ENCODE results near the gene GPC6.

GPC6 gene

GRCh38 chr13:93899981-93900380 lies 673.4 kb downstream of the GPC6 start:
- H3K36me3 ChIP-seq (ENCODE audit: low read depth): no peaks in the 10 kb centered on the region
- ATAC-seq (ENCODE audit: low read depth): no peak
- no peaks in the 10 kb centered on the region for H3K9me3 ChIP-seq (ENCODE audit: severe bottlenecking)
- no peak for DNase-seq (ENCODE audit: low spot score)
- no peak overlapping the region for H3K4me3 ChIP-seq (ENCODE audit: severe bottlenecking)
- no peak overlapping the region for H3K27ac ChIP-seq (ENCODE audit: poor library complexity, severe bottlenecking)
- no peaks in the 10 kb centered on the region for H3K4me1 ChIP-seq (ENCODE audit: insufficient read depth, poor library complexity, severe bottlenecking)
- TF ChIP-seq CTCF (IDR thresholded peaks at IDR 0.05; ENCODE audit: poor library complexity, severe bottlenecking): no peak
- no peaks in the 10 kb centered on the region for H3K27me3 ChIP-seq (ENCODE audit: insufficient read depth, poor library complexity, severe bottlenecking)

- Histone ChIP-seq H3K36me3 (ENCODE audit: low read depth) (no peaks in the 10 kb centered on the region), H3K27me3 (ENCODE audit: insufficient read depth, poor library complexity, severe bottlenecking) (no peaks in the 10 kb centered on the region), H3K4me3 (ENCODE audit: severe bottlenecking) (no peak overlapping the region), H3K4me1 (ENCODE audit: insufficient read depth, poor library complexity, severe bottlenecking) (no peaks in the 10 kb centered on the region), H3K9me3 (ENCODE audit: severe bottlenecking) (no peaks in the 10 kb centered on the region), H3K27ac (ENCODE audit: poor library complexity, severe bottlenecking) (no peak overlapping the region)
- TF ChIP-seq CTCF (IDR thresholded peaks at IDR 0.05; ENCODE audit: poor library complexity, severe bottlenecking): no peak
- DNase-seq (ENCODE audit: low spot score) (no peak), ATAC-seq (ENCODE audit: low read depth) (no peak)
Measured at GRCh38 chr13:93900731-93901130, 674.1 kb downstream of the GPC6 start.

- Histone ChIP-seq H3K4me1 (ENCODE audit: insufficient read depth, poor library complexity, severe bottlenecking) (no peaks in the 10 kb centered on the region), H3K27me3 (ENCODE audit: insufficient read depth, poor library complexity, severe bottlenecking) (no peaks in the 10 kb centered on the region), H3K27ac (ENCODE audit: poor library complexity, severe bottlenecking) (no peak overlapping the region), H3K4me3 (ENCODE audit: severe bottlenecking) (no peak overlapping the region), H3K9me3 (ENCODE audit: severe bottlenecking) (no peaks in the 10 kb centered on the region), H3K36me3 (ENCODE audit: low read depth) (no peaks in the 10 kb centered on the region)
- no peak for DNase-seq (ENCODE audit: low spot score)
- ATAC-seq (ENCODE audit: low read depth): no peak
- TF ChIP-seq CTCF (IDR thresholded peaks at IDR 0.05; ENCODE audit: poor library complexity, severe bottlenecking): no peak
Measured at GRCh38 chr13:93903909-93904308, 677.3 kb downstream of the GPC6 start.

- no peaks in the 10 kb centered on the region for H3K9me3 ChIP-seq (ENCODE audit: severe bottlenecking)
- no peaks in the 10 kb centered on the region for H3K27me3 ChIP-seq (ENCODE audit: insufficient read depth, poor library complexity, severe bottlenecking)
- H3K4me1 ChIP-seq (ENCODE audit: insufficient read depth, poor library complexity, severe bottlenecking): no peaks in the 10 kb centered on the region
- no peak for TF ChIP-seq CTCF (IDR thresholded peaks at IDR 0.05; ENCODE audit: poor library complexity, severe bottlenecking)
- no peaks in the 10 kb centered on the region for H3K36me3 ChIP-seq (ENCODE audit: low read depth)
- ATAC-seq (ENCODE audit: low read depth): no peak
- H3K4me3 ChIP-seq (ENCODE audit: severe bottlenecking): no peak overlapping the region
- no peak overlapping the region for H3K27ac ChIP-seq (ENCODE audit: poor library complexity, severe bottlenecking)
- DNase-seq (ENCODE audit: low spot score): no peak
Measured at GRCh38 chr13:93915269-93915809, 688.7 kb downstream of the GPC6 start.

GRCh38 chr13:93922063-93922855 lies 695.7 kb downstream of the GPC6 start:
- H3K9me3 ChIP-seq (ENCODE audit: severe bottlenecking): no peaks in the 10 kb centered on the region
- no peaks in the 10 kb centered on the region for H3K36me3 ChIP-seq (ENCODE audit: low read depth)
- TF ChIP-seq CTCF (IDR thresholded peaks at IDR 0.05; ENCODE audit: poor library complexity, severe bottlenecking): peak; percentile 11
- H3K4me1 ChIP-seq (ENCODE audit: insufficient read depth, poor library complexity, severe bottlenecking): no peaks in the 10 kb centered on the region
- no peak overlapping the region for H3K27ac ChIP-seq (ENCODE audit: poor library complexity, severe bottlenecking)
- DNase-seq (ENCODE audit: low spot score) (no peak), ATAC-seq (ENCODE audit: low read depth) (no peak)
- H3K27me3 ChIP-seq (ENCODE audit: insufficient read depth, poor library complexity, severe bottlenecking): no peaks in the 10 kb centered on the region
- H3K4me3 ChIP-seq (ENCODE audit: severe bottlenecking): no peak overlapping the region
